WTC11 (cell line): ENCODE results near the gene CCDC183.

ENCODE experiments used
- CTCF ChIP-seq: fragments of 200-600 bp; IDR thresholded peaks from 2 replicates; pipeline ENCODE4 v1.8.0; 2022; ENCODE audit warnings: antibody characterized with exemption
- MXD4 ChIP-seq: fragments of 250-450 bp; sonication (Bioruptor Pico); IDR thresholded peaks from 2 replicates; pipeline ENCODE4 v1.8.0; 2021; ENCODE audit warnings: mild to moderate bottlenecking, moderate library complexity, borderline replicate concordance
- NFYB ChIP-seq: sonication (generic); formaldehyde crosslinking; conservative IDR thresholded peaks from 2 replicates; pipeline ENCODE4 v1.8.0; 2022; ENCODE audit warnings: low read depth, missing genetic modification reagents
- NR2C2 ChIP-seq: sonication (generic); formaldehyde crosslinking; IDR thresholded peaks from 2 replicates; pipeline ENCODE4 v1.8.0; 2022; ENCODE audit warnings: mild to moderate bottlenecking, missing genetic modification reagents
- TCF7 ChIP-seq: sonication (generic); formaldehyde crosslinking; IDR thresholded peaks from 2 replicates; pipeline ENCODE4 v1.8.0; 2022; ENCODE audit warnings: mild to moderate bottlenecking, low read depth, missing genetic modification reagents, moderate library complexity
- ZNF138 ChIP-seq: sonication (generic); formaldehyde crosslinking; conservative IDR thresholded peaks from 2 replicates; pipeline ENCODE4 v1.8.1; 2022; ENCODE audit warnings: mild to moderate bottlenecking, moderate library complexity, missing genetic modification reagents
- ZNF263 ChIP-seq: sonication (generic); formaldehyde crosslinking; IDR thresholded peaks from 2 replicates; pipeline ENCODE4 v1.8.1; 2022; ENCODE audit warnings: low read depth, mild to moderate bottlenecking, moderate library complexity, missing genetic modification reagents
- TF ChIP-seq, protein P1 (sequence below): sonication (generic); formaldehyde crosslinking; IDR thresholded peaks from 2 replicates; pipeline ENCODE4 v1.8.0; 2022; ENCODE audit warnings: mild to moderate bottlenecking, missing genetic modification reagents

DNA sequence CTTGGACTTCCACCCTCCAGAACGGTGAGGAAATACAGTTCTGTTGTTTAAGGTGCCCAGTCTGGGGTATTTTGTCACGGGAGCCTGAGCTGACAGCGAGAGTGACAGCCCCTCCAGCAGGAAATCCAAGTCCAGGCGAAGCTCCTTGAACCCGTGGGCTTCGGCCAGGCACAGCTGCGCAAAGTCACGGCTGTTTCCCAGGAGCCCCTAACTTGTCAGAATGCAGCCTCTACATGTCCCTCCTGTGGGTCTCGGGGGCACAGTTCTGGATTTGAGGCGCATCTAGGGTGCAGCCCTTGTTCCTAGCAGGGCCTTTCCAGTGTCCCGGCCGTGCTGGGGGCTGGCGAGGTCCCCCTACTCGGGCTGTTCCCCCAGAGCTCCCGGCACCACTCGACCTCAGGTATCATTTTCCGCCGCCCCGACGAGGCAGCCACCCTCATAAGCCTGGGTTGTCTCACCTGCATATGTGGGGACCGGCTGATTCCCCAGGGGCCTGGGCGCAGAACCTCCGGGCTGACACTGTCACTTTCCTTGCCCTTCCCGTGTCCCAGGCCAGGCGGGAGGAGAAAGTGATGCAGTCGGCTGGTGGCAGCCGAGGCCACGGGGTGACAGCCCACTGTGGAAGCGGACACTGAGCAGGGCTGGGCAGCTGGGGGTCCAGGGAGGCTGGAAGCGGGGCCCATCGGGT, 42.6 kb upstream of the CCDC183 start:
- TF ChIP-seq NR2C2 (CRISPR knock-in tag) (no peak), CTCF (no peak), ZNF263 (no peak), MXD4 (CRISPR knock-in tag) (no peak), TCF7 (CRISPR knock-in tag) (no peak), ZNF138 (CRISPR knock-in tag) (no peak), NFYB (no peak)
- TF ChIP-seq, protein P1, sequence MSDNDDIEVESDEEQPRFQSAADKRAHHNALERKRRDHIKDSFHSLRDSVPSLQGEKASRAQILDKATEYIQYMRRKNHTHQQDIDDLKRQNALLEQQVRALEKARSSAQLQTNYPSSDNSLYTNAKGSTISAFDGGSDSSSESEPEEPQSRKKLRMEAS, result no peak
